DMS79 (cell line): ENCODE results near the gene CNOT6.

Experiments
- DNase-seq: peaks from one replicate; lab custom pipeline; 2025; lab: John Stamatoyannopoulos, UW

The CNOT6 gene

GRCh38 chr5:180601591-180602480 lies 107.7 kb downstream of the CNOT6 start:
- no peak for DNase-seq

GRCh38 chr5:180602481-180603075 lies 108.4 kb downstream of the CNOT6 start:
- no peak for DNase-seq

- DNase-seq, result no peak
Measured at GRCh38 chr5:180603076-180603594, 109.0 kb downstream of the CNOT6 start.

GRCh38 chr5:180604271-180604670 lies 110.1 kb downstream of the CNOT6 start:
- no peak for DNase-seq

- DNase-seq, result no peak
Measured at GRCh38 chr5:180605554-180606214, 111.5 kb downstream of the CNOT6 start.

- no peak for DNase-seq
Measured at GRCh38 chr5:180606215-180606785, 112.1 kb downstream of the CNOT6 start.

GRCh38 chr5:180607861-180608571 lies 113.8 kb downstream of the CNOT6 start:
- DNase-seq, result no peak

- no peak for DNase-seq
Measured at GRCh38 chr5:180608572-180609310, 114.6 kb downstream of the CNOT6 start.

- no peak for DNase-seq
Measured at GRCh38 chr5:180609386-180609785, 115.2 kb downstream of the CNOT6 start.

GRCh38 chr5:180609817-180610550 lies 115.8 kb downstream of the CNOT6 start:
- DNase-seq, result no peak

- no peak for DNase-seq
Measured at GRCh38 chr5:180611140-180611850, 117.1 kb downstream of the CNOT6 start.

- no peak for DNase-seq
Measured at GRCh38 chr5:180612683-180613082, 118.5 kb downstream of the CNOT6 start.

- no peak for DNase-seq
Measured at GRCh38 chr5:180613188-180613813, 119.1 kb downstream of the CNOT6 start.

- DNase-seq, result no peak
Measured at GRCh38 chr5:180613814-180614188, 119.6 kb downstream of the CNOT6 start.

- DNase-seq, result no peak
Measured at GRCh38 chr5:180618487-180618828, 124.3 kb downstream of the CNOT6 start.

- DNase-seq, result no peak
Measured at GRCh38 chr5:180618829-180619562, 124.8 kb downstream of the CNOT6 start.

- no peak for DNase-seq
Measured at GRCh38 chr5:180619563-180619915, 125.4 kb downstream of the CNOT6 start.

GRCh38 chr5:180620014-180620413 lies 125.8 kb downstream of the CNOT6 start:
- no peak for DNase-seq

GRCh38 chr5:180621311-180621710 lies 127.1 kb downstream of the CNOT6 start:
- DNase-seq, result no peak
